ENCODE data around the gene SVIL.
"Not testable (repeated sequence)": the region's sequence is repeated elsewhere in the genome, so short reads cannot be mapped to it uniquely, and the experiment has no call there.

The SVIL gene

DNA sequence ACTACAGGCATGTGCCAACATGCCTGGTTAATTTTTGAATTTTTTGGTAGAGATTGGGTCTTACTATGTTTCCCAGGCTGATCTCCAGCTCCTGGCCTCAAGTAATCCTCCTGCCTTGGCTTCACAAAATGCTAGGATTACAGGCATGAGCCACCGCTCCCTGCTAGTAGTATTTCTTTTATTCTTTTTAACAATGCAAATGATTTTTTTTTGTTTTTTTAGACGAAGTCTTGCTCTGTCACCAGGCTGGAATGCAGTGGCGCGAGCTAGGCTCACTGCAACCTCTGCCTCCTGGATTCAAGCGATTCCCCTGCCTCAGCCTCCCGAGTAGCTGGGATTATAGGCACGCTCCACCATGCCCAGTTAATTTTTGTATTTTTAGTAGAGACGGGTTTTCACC lies 58.1 kb downstream of the SVIL start:
- DNase-seq (ENCODE audit: low read depth, low spot score): no peak

DNA sequence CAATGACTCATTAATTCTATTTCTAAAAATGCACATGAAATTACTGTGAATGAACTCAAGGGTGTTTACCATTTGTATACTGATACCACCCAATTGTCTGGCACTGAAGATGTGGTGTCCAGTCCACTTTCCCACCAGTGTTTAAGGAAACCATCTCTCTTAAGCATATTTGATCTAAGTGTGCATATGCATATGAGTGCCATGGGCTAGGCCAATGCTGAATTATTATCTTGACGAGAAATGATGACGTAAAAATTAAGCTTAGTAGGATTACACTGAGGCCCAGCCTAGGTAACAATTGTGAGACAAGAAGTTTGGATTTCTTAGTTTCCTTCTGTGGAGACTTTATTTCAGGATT lies 59.7 kb downstream of the SVIL start:
- DNase-seq (ENCODE audit: low read depth, low spot score): no peak

- not testable (repeated sequence) for DNase-seq (ENCODE audit: low read depth, low spot score)
Measured at GRCh38 chr10:29574212-29575097, 60.3 kb downstream of the SVIL start.

DNA sequence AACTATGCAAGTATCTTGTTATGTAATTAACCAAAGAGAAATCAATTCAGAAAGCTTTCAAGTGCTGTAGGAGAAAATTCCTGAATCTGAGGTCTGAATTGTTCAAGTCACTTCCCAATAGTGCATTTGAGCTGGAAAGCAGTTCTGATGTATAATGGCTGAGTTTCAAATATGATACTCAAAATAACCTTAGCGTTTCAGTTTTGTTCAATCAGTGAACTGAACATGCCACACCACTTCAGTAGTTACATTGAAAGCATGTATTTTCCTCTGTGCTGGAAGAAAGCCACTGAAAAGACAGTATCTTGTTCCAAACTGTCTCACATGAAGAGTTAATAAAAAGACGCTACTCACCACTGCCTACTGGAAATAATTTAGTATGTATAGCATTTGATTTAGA lies 64.5 kb downstream of the SVIL start:
- DNase-seq (ENCODE audit: low read depth, low spot score): not testable (repeated sequence)

DNA sequence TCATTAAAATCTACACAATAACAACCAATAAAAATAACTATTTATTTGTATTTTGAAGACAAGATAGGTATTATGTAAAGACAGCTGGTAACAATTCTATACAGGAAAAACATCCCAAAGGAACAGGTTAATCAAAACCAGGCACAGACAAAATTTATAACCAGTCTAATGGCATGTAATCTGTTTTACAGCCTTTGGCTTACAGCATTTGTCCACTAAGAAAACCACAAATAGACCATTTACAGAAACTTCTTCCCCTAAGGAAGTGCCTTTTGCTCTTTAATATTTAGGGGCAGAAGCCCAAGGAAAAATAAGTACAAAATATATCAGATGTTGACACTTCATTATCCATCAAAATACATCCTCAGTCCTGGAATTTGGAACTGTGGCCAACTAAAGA lies 65.0 kb downstream of the SVIL start:
- DNase-seq (ENCODE audit: low read depth, low spot score): no peak

DNA sequence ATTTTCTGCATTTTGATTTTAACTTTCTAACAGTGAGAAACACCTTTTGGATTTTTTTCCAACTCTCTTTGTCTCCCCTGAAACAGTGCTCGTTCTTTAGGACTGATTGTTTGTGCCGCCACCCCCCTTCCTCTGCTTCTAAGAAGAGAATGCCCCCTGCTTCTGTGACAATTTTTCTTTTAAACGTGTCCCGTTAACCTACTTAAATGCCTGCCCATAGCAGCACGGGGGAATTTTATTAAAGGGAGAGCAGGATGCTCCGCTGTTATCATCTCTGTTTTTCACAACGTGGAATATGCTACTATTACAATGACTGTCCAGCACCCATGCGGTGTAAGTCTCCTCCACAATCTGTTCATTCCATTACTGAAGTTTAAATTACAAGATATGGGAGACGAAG lies 67.8 kb downstream of the SVIL start:
- DNase-seq (ENCODE audit: low read depth, low spot score): no peak

GRCh38 chr10:29566209-29566608 lies 68.6 kb downstream of the SVIL start:
- not testable (repeated sequence) for DNase-seq (ENCODE audit: low read depth, low spot score)

GRCh38 chr10:29563420-29564035 lies 71.2 kb downstream of the SVIL start:
- DNase-seq (ENCODE audit: low read depth, low spot score): no peak

DNA sequence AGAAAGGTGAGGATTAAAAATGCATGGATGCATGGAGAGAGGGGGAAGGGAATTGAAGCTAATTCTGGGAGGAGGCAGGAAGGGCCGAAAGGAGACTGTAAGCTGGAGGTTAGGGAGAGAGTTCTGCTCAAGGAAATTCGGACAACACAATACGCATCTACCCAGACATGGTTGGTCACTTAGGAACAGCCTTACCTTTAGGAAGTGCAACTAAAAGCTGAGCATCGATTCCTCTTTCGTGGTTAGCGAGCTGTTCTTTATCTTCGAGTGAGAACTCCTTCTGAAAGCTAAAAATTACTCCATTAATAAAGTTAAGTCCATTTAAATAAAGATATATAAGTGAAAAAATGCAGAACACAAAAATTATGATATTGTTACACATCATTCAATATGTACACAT lies 71.8 kb downstream of the SVIL start:
- DNase-seq (ENCODE audit: low read depth, low spot score): not testable (repeated sequence)

- DNase-seq (ENCODE audit: low read depth, low spot score): no peak
Measured at GRCh38 chr10:29559996-29560395, 74.8 kb downstream of the SVIL start.

DNA sequence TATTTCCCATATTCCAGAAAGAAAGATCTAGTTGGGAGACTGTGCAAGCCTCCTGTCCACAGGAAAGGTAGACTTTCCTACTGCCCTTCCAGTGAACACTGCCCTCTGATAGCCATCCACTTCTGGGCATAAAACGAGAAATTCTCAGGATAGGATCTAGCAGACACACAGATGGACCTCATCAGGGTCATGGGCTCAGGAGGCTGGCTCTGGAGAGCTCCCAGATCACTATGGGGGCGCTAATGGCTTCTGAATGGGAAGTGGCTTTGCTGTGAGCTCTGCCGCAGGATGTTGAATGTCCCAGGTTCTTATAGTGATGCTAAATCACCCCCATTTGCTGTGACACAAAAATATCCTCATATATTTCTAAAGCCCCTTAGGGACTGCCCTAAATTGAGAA lies 77.1 kb downstream of the SVIL start:
- DNase-seq (ENCODE audit: low read depth, low spot score): no peak

DNA sequence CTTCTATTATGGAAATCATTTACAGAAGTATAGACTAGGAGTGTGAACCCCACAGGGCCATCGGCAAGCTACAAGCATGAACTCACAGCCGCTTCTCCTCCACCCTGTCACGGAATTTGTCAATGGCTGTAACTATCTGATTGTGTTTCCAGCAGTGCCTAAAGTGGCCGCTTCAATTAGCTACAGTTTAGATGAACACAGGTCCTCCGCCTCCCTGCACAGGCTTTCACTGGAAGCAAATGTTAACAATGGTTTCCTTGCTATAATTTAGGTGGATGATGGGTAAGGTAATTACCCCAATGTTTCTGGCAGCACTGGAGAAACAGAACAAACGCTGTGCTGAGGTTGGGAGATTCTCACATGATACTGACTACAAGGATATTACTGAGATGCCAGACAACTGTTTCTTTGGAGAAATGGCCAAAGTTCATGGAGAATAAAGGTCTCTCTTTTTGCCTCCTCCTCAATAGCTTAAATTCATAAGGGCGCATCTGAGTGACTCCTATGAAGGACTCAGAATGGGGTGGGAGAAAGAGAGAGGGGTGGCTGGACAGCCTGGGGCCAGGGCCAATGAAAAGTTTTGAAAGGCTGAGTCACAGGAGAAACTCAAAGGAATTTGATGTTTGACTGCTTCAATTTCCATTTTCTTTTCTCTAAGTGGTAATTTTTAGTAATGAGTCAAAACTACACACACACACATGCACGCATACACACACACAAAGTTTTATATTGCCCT lies 78.9 kb downstream of the SVIL start:
- no peak for DNase-seq (ENCODE audit: low read depth, low spot score)

DNA sequence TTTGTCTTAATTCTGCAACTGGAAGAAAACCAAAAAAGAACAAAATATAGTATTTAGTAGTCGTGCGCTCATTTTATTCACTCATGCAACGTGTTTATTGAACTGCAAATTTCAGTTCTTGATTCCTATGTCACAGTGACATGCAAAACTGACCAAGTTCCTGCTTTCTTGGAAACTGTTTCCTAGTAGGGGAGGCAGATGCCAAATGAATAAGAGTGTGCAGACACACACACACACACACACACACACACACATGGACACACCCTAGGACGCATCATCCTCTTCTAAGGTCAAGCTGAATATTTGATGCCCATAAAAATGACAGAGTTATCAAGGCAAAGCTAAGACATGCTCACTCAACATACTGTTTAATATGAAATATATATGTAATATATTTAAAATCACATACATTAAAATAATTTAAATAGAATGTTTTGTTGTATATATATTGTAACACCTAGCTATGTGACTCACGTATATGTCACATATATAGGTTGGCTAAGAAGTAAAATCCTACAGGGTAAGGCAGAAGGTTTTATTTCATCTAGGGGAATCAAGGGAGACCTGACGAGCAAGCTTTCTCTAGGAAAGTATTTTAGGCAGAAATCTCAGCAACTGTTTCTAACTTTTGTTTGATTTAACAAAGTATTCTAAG lies 79.6 kb downstream of the SVIL start:
- DNase-seq (ENCODE audit: low read depth, low spot score): no peak

GRCh38 chr10:29554660-29555059 lies 80.1 kb downstream of the SVIL start:
- no peak for DNase-seq (ENCODE audit: low read depth, low spot score)

- DNase-seq (ENCODE audit: low read depth, low spot score): no peak
Measured at GRCh38 chr10:29553544-29554250, 81.1 kb downstream of the SVIL start.

DNA sequence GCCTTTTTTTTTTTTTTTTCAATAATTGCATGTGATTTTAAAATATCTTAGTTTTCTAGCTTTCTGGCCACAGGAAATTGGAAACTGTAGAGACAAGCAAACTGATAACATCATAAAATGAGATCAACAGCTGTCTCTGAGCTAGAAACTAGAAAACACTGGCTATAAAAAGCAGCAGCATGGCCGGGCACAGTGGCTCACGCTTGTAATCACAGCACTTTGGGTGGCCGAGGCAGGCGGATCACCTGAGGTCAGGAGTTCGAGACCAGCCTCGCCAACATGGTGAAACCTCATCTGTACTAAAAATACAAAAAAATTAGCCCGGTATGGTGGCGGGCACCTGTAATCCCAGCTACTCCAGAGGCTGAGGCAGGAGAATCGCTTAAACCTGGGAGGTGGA lies 81.7 kb downstream of the SVIL start:
- not testable (repeated sequence) for DNase-seq (ENCODE audit: low read depth, low spot score)

- DNase-seq (ENCODE audit: low read depth, low spot score): not testable (repeated sequence)
Measured at GRCh38 chr10:29549493-29549892, 85.3 kb downstream of the SVIL start.

- DNase-seq (ENCODE audit: low read depth, low spot score): no peak
Measured at GRCh38 chr10:29546773-29547313, 87.9 kb downstream of the SVIL start.

DNA sequence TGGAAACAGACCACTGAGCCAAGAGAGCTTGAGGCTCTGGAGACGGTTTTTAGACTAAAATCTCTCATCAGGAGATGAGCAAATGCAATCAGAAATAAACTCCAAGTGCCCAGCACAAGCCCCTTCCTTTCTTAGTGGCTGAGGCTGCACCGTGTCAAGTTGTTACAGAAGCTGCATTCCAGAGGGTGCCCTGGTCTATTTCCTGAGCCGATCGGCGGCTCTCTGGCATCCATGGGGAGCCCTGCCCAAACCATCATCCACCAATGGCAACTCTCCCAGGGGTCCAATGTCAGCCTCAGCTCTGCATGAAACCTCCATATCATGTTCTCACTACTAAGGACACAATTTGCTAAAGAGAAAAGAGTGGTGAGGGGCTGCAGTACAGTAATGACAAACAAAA lies 89.6 kb downstream of the SVIL start:
- no peak for DNase-seq (ENCODE audit: low read depth, low spot score)

- no peak for DNase-seq (ENCODE audit: low read depth, low spot score)
Measured at GRCh38 chr10:29543715-29544114, 91.1 kb downstream of the SVIL start.

DNA sequence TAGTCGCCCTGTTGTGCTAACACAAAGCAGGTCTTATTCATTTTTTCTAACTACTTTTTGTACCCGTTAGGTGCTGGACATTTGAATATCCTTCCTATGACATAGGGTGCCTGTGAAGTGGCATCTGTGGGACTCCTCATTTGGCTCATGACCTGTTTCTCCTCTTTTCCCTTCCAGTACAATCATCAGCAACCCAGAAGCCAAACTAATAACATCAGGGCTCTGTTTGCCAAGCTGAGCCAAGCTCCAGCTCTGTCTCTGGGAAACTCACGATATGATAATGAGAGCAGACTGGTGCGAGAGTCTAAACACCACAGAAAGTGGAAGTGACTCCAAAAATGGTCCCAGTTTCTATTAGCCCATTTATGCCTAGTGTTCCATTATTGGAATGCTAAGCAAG lies 92.0 kb downstream of the SVIL start:
- DNase-seq (ENCODE audit: low read depth, low spot score): no peak

Data from brain pericyte (primary cell).